ENCODE results near the gene BHLHA15. TPM values are rescaled to one million over a fixed set of nuclear protein-coding genes. Genes with fewer than 3 reads are reported as not detected.

Gene BHLHA15
- total and polyA plus RNA-seq, 9 of the 15 experiments (the other 6 are each of a cell fraction or from before 2014, with no cell fraction given), result 0.22 to 2.0 (median 1.1) TPM; not detected in 4

- TF ChIP-seq CSDE1 (IDR thresholded peaks at IDR 0.05) (no peak), RBBP5 (IDR thresholded peaks at IDR 0.05; ENCODE audit: borderline replicate concordance, insufficient read depth, low read length, poor library complexity, severe bottlenecking) (peak; percentile 65), POLR2AphosphoS2 (IDR thresholded peaks at IDR 0.05; ENCODE audit: low read length) (no peak), THAP7 (CRISPR knock-in tag; IDR thresholded peaks at IDR 0.05) (no peak), SRF (CRISPR knock-in tag; IDR thresholded peaks at IDR 0.05) (no peak), TAF1 (IDR thresholded peaks at IDR 0.05; ENCODE audit: control insufficient read depth, extremely low read depth, insufficient read depth, low read length, severe bottlenecking) (no peak), LCOR (CRISPR knock-in tag; IDR thresholded peaks at IDR 0.05) (peak; percentile 83), HES1 (IDR thresholded peaks at IDR 0.05; ENCODE audit: low read depth) (peak; percentile 88), FOXJ2 (tag; IDR thresholded peaks at IDR 0.05) (no peak), REST (IDR thresholded peaks at IDR 0.05; ENCODE audit: borderline replicate concordance) (peak; percentile 46; the same call in 1 of the 2 replicates), REST (CRISPR knock-in tag; IDR thresholded peaks at IDR 0.05; ENCODE audit: low read depth) (no peak), SRSF7 (optimal IDR thresholded peaks at IDR 0.05; ENCODE audit: low read depth, low read length) (no peak), ILF3 (IDR thresholded peaks at IDR 0.05; ENCODE audit: borderline replicate concordance) (no peak), ASH1L (IDR thresholded peaks at IDR 0.05; ENCODE audit: borderline replicate concordance, low read depth, partially characterized antibody) (no peak), ZZZ3 (IDR thresholded peaks at IDR 0.05) (no peak), RFX1 (IDR thresholded peaks at IDR 0.05) (no peak), ZNF764 (CRISPR knock-in tag; IDR thresholded peaks at IDR 0.05; ENCODE audit: low read depth) (no peak), HCFC1 (IDR thresholded peaks at IDR 0.05; ENCODE audit: low read depth, low read length) (no peak), TRIM24 (IDR thresholded peaks at IDR 0.05) (peak; percentile 38 to 62; a peak in 2 of 4 replicates)
Measured at GRCh38 chr7:98217623-98218582, 6.7 kb downstream of the BHLHA15 start (continued).

All from K562 (cell line).